Measurements from ENCODE around the gene ARHGEF25. TPM values are rescaled to one million over a fixed set of nuclear protein-coding genes. Genes with fewer than 3 reads are reported as not detected.

ARHGEF25 gene
- total and polyA plus RNA-seq, 2 of the 13 experiments (the other 11 are each of a cell fraction or from before 2014, with no cell fraction given), result 11.5 to 12.5 TPM

DNA sequence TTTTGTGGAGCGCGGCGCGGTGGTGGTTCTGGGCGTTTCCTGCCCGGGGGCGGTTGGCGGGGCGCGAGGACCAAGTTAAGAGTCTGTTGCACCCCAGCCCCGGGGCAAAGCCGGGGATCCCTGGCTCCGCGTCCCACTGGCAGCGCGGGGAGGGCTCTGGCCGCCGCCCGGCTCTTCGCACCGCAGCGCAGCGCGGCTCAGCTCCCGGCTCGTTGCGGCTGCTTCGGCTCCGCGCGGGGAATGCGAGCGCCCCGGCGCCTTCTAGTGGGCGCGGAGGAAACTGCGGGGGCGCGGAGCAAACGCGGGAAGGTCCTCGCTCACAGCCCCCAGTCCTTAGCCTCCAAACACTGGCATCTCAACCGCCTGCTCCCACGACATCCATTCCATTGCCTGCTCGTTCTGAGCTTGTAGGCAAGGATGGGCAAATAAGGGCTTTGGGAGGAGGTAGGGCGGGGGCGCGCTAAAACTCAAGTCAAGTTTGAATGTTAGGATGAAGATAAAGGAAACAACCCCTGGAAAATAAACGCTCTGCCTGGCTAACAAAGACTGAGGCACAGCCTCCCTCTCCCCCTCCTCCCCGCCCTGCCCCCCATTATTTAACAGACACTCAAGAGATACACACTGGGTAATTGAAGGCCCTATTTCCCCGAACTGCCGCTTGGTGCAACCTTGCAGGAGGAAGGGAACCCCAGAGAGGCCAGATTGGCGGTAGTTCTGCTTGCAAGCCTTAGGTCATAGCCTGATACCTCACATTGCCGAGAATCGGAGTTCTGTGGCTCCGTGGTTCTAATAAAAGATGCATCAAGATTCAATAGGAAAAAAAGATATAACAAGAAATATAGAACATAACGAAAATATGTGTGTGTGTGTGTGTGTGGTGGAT is 22.0 kb downstream of the ARHGEF25 start, which contains the start of gene B4GALNT1 (continued):
- TF ChIP-seq, protein P1, sequence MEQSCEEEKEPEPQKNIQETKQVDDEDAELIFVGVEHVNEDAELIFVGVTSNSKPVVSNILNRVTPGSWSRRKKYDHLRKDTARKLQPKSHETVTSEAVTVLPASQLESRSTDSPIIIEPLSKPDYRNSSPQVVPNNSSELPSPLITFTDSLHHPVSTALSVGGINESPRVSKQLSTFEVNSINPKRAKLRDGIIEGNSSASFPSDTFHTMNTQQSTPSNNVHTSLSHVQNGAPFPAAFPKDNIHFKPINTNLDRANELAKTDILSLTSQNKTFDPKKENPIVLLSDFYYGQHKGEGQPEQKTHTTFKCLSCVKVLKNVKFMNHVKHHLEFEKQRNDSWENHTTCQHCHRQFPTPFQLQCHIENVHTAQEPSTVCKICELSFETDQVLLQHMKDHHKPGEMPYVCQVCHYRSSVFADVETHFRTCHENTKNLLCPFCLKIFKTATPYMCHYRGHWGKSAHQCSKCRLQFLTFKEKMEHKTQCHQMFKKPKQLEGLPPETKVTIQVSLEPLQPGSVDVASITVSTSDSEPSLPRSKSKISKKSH (CRISPR knock-in tag; IDR thresholded peaks at IDR 0.05; ENCODE audit: borderline replicate concordance), result no peak
- TF ChIP-seq, protein P2, sequence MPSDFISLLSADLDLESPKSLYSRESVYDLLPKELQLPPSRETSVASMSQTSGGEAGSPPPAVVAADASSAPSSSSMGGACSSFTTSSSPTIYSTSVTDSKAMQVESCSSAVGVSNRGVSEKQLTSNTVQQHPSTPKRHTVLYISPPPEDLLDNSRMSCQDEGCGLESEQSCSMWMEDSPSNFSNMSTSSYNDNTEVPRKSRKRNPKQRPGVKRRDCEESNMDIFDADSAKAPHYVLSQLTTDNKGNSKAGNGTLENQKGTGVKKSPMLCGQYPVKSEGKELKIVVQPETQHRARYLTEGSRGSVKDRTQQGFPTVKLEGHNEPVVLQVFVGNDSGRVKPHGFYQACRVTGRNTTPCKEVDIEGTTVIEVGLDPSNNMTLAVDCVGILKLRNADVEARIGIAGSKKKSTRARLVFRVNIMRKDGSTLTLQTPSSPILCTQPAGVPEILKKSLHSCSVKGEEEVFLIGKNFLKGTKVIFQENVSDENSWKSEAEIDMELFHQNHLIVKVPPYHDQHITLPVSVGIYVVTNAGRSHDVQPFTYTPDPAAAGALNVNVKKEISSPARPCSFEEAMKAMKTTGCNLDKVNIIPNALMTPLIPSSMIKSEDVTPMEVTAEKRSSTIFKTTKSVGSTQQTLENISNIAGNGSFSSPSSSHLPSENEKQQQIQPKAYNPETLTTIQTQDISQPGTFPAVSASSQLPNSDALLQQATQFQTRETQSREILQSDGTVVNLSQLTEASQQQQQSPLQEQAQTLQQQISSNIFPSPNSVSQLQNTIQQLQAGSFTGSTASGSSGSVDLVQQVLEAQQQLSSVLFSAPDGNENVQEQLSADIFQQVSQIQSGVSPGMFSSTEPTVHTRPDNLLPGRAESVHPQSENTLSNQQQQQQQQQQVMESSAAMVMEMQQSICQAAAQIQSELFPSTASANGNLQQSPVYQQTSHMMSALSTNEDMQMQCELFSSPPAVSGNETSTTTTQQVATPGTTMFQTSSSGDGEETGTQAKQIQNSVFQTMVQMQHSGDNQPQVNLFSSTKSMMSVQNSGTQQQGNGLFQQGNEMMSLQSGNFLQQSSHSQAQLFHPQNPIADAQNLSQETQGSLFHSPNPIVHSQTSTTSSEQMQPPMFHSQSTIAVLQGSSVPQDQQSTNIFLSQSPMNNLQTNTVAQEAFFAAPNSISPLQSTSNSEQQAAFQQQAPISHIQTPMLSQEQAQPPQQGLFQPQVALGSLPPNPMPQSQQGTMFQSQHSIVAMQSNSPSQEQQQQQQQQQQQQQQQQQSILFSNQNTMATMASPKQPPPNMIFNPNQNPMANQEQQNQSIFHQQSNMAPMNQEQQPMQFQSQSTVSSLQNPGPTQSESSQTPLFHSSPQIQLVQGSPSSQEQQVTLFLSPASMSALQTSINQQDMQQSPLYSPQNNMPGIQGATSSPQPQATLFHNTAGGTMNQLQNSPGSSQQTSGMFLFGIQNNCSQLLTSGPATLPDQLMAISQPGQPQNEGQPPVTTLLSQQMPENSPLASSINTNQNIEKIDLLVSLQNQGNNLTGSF (CRISPR knock-in tag; IDR thresholded peaks at IDR 0.05), result 0 out of 2 replicates have a peak, but pooled peaks have one; percentile 58
- TF ChIP-seq, protein P3, sequence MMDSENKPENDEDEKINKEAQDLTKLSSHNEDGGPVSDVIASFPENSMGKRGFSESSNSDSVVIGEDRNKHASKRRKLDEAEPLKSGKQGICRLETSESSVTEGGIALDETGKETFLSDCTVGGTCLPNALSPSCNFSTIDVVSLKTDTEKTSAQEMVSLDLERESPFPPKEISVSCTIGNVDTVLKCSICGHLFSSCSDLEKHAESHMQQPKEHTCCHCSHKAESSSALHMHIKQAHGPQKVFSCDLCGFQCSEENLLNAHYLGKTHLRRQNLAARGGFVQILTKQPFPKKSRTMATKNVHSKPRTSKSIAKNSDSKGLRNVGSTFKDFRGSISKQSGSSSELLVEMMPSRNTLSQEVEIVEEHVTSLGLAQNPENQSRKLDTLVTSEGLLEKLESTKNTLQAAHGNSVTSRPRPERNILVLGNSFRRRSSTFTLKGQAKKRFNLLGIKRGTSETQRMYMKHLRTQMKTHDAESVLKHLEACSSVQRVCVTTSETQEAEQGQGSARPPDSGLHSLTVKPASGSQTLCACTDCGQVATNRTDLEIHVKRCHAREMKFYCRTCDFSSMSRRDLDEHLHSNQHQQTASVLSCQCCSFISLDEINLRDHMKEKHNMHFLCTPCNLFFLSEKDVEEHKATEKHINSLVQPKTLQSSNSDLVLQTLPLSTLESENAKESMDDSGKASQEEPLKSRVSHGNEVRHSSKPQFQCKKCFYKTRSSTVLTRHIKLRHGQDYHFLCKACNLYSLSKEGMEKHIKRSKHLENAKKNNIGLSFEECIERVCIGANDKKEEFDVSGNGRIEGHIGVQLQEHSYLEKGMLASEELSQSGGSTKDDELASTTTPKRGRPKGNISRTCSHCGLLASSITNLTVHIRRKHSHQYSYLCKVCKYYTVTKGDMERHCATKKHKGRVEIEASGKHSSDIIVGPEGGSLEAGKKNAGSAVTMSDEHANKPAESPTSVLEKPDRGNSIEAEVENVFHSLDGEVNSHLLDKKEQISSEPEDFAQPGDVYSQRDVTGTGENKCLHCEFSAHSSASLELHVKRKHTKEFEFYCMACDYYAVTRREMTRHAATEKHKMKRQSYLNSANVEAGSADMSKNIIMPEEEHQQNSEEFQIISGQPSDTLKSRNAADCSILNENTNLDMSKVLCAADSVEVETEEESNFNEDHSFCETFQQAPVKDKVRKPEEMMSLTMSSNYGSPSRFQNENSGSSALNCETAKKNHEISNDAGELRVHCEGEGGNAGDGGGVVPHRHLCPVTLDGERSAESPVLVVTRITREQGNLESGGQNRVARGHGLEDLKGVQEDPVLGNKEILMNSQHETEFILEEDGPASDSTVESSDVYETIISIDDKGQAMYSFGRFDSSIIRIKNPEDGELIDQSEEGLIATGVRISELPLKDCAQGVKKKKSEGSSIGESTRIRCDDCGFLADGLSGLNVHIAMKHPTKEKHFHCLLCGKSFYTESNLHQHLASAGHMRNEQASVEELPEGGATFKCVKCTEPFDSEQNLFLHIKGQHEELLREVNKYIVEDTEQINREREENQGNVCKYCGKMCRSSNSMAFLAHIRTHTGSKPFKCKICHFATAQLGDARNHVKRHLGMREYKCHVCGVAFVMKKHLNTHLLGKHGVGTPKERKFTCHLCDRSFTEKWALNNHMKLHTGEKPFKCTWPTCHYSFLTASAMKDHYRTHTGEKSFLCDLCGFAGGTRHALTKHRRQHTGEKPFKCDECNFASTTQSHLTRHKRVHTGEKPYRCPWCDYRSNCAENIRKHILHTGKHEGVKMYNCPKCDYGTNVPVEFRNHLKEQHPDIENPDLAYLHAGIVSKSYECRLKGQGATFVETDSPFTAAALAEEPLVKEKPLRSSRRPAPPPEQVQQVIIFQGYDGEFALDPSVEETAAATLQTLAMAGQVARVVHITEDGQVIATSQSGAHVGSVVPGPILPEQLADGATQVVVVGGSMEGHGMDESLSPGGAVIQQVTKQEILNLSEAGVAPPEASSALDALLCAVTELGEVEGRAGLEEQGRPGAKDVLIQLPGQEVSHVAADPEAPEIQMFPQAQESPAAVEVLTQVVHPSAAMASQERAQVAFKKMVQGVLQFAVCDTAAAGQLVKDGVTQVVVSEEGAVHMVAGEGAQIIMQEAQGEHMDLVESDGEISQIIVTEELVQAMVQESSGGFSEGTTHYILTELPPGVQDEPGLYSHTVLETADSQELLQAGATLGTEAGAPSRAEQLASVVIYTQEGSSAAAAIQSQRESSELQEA (CRISPR knock-in tag; IDR thresholded peaks at IDR 0.05; ENCODE audit: not compliant biosample characterization), result peak; percentile 43
- no peak for TF ChIP-seq ZNF431 (CRISPR knock-in tag; IDR thresholded peaks at IDR 0.05; ENCODE audit: borderline replicate concordance, low read depth)
- TF ChIP-seq, protein P4, sequence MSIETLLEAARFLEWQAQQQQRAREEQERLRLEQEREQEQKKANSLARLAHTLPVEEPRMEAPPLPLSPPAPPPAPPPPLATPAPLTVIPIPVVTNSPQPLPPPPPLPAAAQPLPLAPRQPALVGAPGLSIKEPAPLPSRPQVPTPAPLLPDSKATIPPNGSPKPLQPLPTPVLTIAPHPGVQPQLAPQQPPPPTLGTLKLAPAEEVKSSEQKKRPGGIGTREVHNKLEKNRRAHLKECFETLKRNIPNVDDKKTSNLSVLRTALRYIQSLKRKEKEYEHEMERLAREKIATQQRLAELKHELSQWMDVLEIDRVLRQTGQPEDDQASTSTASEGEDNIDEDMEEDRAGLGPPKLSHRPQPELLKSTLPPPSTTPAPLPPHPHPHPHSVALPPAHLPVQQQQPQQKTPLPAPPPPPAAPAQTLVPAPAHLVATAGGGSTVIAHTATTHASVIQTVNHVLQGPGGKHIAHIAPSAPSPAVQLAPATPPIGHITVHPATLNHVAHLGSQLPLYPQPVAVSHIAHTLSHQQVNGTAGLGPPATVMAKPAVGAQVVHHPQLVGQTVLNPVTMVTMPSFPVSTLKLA (IDR thresholded peaks at IDR 0.05), result no peak
- TF ChIP-seq PPARG (CRISPR knock-in tag; conservative IDR thresholded peaks at IDR 0.05), result 0 out of 2 replicates have a peak, but pooled peaks have one; percentile 16
- TF ChIP-seq JDP2 (CRISPR knock-in tag; IDR thresholded peaks at IDR 0.05; ENCODE audit: borderline replicate concordance), result no peak
- peak; percentile 50; the same call in 1 of the 2 replicates for TF ChIP-seq ZSCAN25 (CRISPR knock-in tag; IDR thresholded peaks at IDR 0.05)
- TF ChIP-seq NR3C1 (CRISPR knock-in tag; IDR thresholded peaks at IDR 0.05), result no peak
